ENCODE results near the gene TNS3.

The TNS3 gene

GRCh38 chr7:47407821-47408674 is 173.9 kb downstream of the TNS3 start:
- no peak for DNase-seq (ENCODE audit: low read depth, low spot score)
- no peak overlapping the region for H3K4me3 ChIP-seq (ENCODE audit: low read length)

GRCh38 chr7:47407136-47407535 is 174.8 kb downstream of the TNS3 start:
- DNase-seq (ENCODE audit: low read depth, low spot score), result no peak
- no peak overlapping the region for H3K4me3 ChIP-seq (ENCODE audit: low read length)

GRCh38 chr7:47406801-47407129 is 175.1 kb downstream of the TNS3 start:
- no peak for DNase-seq (ENCODE audit: low read depth, low spot score)
- no peak overlapping the region for H3K4me3 ChIP-seq (ENCODE audit: low read length)

- no peak overlapping the region for H3K4me3 ChIP-seq (ENCODE audit: low read length)
- no peak for DNase-seq (ENCODE audit: low read depth, low spot score)
These were observed 175.8 kb downstream of the TNS3 start for GRCh38 chr7:47405921-47406800.

- DNase-seq (ENCODE audit: low read depth, low spot score), result no peak
These were observed 176.5 kb downstream of the TNS3 start for GRCh38 chr7:47405286-47405904.

GRCh38 chr7:47404010-47404409 is 177.9 kb downstream of the TNS3 start:
- no peak for DNase-seq (ENCODE audit: low read depth, low spot score)
- H3K4me3 ChIP-seq (ENCODE audit: low read length), result no peak overlapping the region

More at GRCh38 chr7:47405286-47405904, 176.5 kb downstream of the TNS3 start:
- H3K4me3 ChIP-seq (ENCODE audit: low read length), result no peak overlapping the region

- DNase-seq (ENCODE audit: low read depth, low spot score), result no peak
- H3K4me3 ChIP-seq (ENCODE audit: low read length), result no peak overlapping the region
These were observed 178.7 kb downstream of the TNS3 start for GRCh38 chr7:47402941-47403866.

- no peak overlapping the region for H3K4me3 ChIP-seq (ENCODE audit: low read length)
- no peak for DNase-seq (ENCODE audit: low read depth, low spot score)
These were observed 180.0 kb downstream of the TNS3 start for GRCh38 chr7:47401611-47402570.

- no peak for DNase-seq (ENCODE audit: low read depth, low spot score)
- H3K4me3 ChIP-seq (ENCODE audit: low read length), result no peak overlapping the region
These were observed 181.1 kb downstream of the TNS3 start for GRCh38 chr7:47400741-47401206.

GRCh38 chr7:47400001-47400400 is 181.9 kb downstream of the TNS3 start:
- DNase-seq (ENCODE audit: low read depth, low spot score), result no peak
- no peak overlapping the region for H3K4me3 ChIP-seq (ENCODE audit: low read length)

- no peak overlapping the region for H3K4me3 ChIP-seq (ENCODE audit: low read length)
- DNase-seq (ENCODE audit: low read depth, low spot score), result no peak
These were observed 187.1 kb downstream of the TNS3 start for GRCh38 chr7:47394751-47395252.

GRCh38 chr7:47394216-47394615 is 187.7 kb downstream of the TNS3 start:
- no peak overlapping the region for H3K4me3 ChIP-seq (ENCODE audit: low read length)
- no peak for DNase-seq (ENCODE audit: low read depth, low spot score)

GRCh38 chr7:47393406-47393805 is 188.5 kb downstream of the TNS3 start:
- no peak for DNase-seq (ENCODE audit: low read depth, low spot score)
- no peak overlapping the region for H3K4me3 ChIP-seq (ENCODE audit: low read length)

GRCh38 chr7:47392241-47392759 is 189.6 kb downstream of the TNS3 start:
- DNase-seq (ENCODE audit: low read depth, low spot score), result no peak
- no peak overlapping the region for H3K4me3 ChIP-seq (ENCODE audit: low read length)

GRCh38 chr7:47391726-47392125 is 190.2 kb downstream of the TNS3 start:
- no peak for DNase-seq (ENCODE audit: low read depth, low spot score)
- no peak overlapping the region for H3K4me3 ChIP-seq (ENCODE audit: low read length)

- no peak for DNase-seq (ENCODE audit: low read depth, low spot score)
- no peak overlapping the region for H3K4me3 ChIP-seq (ENCODE audit: low read length)
These were observed 191.0 kb downstream of the TNS3 start for GRCh38 chr7:47390914-47391313.

- DNase-seq (ENCODE audit: low read depth, low spot score), result no peak
- no peak overlapping the region for H3K4me3 ChIP-seq (ENCODE audit: low read length)
These were observed 191.8 kb downstream of the TNS3 start for GRCh38 chr7:47389923-47390630.
